HTR-8/SVneo (cell line): ENCODE measurements around the gene LCN6.
A peak's percentile ranks its signal among the peaks of the same experiment; 100 is the strongest.
"Not testable (repeated sequence)": the region's sequence is repeated elsewhere in the genome, so short reads cannot be mapped to it uniquely, and the experiment has no call there.

ENCODE experiments used
- DNase-seq: peaks from one replicate; pipeline ENCODE4 v3.0.0; 2011; ENCODE audit warnings: low spot score, mixed read lengths; ENCODE audit not compliant: insufficient read length
- FAIRE-seq: peaks from 2 replicates; lab custom pipeline; 2011; peaks lifted over from hg19 to GRCh38; lab: Jason Lieb, UNC

LCN6 gene

DNA sequence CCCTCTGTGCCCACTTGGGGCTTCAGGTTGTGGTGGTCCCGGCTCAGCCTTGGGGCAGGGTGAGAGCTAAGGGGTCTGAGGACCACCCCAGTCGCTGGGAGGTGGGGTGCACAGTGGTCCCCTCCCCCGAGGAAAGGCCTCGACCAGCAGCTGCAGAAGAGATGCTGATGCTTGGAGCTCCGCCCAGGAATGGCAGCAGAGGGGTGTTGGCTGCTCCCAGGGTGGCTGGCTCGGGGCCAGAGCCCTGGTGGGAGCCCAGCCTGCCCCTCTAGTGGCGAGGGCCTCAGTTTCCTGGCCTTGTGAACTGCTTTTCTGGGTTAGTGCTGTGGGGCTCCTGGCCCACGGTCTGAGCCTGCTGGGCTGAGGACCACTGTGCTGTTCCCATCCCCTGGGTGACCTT lies 34.8 kb downstream of the LCN6 start:
- no peak for FAIRE-seq

GRCh38 chr9:136712690-136713544 lies 35.4 kb downstream of the LCN6 start:
- no peak for FAIRE-seq
- no peak for DNase-seq

More for the DNA sequence above, 34.8 kb downstream of the LCN6 start:
- no peak for DNase-seq

GRCh38 chr9:136711751-136712689 lies 36.3 kb downstream of the LCN6 start, which contains the start of gene DIPK1B:
Gene DIPK1B, plus strand, starts transcription at chr9:136712572. Its CDS starts 94 bp downstream, at chr9:136712666.
- FAIRE-seq, result peak; percentile 36

GRCh38 chr9:136711219-136711648 lies 37.1 kb downstream of the LCN6 start:
- not testable (repeated sequence) for FAIRE-seq, DNase-seq

More at GRCh38 chr9:136711751-136712689, 36.3 kb downstream of the LCN6 start, which contains the start of gene DIPK1B:
- no peak for DNase-seq

GRCh38 chr9:136710543-136710942 lies 37.8 kb downstream of the LCN6 start:
- FAIRE-seq (no peak), DNase-seq (no peak)

- FAIRE-seq (no peak), DNase-seq (no peak)
These were observed 38.7 kb downstream of the LCN6 start for GRCh38 chr9:136709454-136710109.

- DNase-seq, result no peak
- no peak for FAIRE-seq
These were observed 40.3 kb downstream of the LCN6 start for GRCh38 chr9:136707849-136708517.

GRCh38 chr9:136707011-136707410 lies 41.3 kb downstream of the LCN6 start:
- FAIRE-seq (no peak), DNase-seq (no peak)

- no peak for FAIRE-seq
- no peak for DNase-seq
These were observed 42.8 kb downstream of the LCN6 start for GRCh38 chr9:136705564-136705963.

GRCh38 chr9:136704741-136705140 lies 43.6 kb downstream of the LCN6 start:
- not testable (repeated sequence) for DNase-seq, FAIRE-seq

- no peak for FAIRE-seq
- DNase-seq, result no peak
These were observed 45.0 kb downstream of the LCN6 start for GRCh38 chr9:136703276-136703860.

GRCh38 chr9:136701668-136702053 lies 46.7 kb downstream of the LCN6 start:
- FAIRE-seq (no peak), DNase-seq (no peak)

DNA sequence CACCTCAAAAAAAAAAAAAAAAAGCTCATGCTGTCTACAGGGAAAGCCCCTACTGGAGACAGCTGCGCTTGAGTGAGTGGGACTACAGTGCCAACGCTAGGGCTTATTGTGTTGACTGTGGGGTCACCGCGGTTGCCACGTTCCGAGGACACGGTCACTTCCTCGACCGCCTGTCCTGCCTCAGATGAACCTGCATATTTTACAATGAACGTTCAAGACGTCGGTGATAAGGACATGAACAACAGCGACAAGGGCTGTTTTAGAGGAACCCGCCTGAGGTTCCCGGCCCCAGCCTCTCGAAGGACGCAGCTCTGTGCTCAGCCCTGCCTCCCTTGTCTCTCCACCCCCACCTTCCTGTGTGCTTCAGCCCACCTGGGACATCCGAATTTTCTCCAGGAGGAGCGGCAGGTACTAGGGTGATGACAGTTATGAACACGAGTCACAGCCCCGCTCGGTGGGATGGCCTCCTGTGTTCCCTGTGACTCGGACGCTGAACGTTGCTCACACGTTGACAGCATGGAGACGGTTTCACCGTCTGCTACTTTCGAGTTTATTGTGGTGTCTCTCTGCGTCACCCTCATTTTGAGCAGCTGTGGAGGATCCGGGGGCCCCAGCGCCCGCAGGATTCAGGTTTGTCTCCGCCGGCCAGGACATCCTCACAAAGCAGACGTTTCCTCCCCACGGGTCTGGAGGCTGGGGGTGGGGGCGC lies 47.2 kb downstream of the LCN6 start:
- no peak for DNase-seq
- no peak for FAIRE-seq

DNA sequence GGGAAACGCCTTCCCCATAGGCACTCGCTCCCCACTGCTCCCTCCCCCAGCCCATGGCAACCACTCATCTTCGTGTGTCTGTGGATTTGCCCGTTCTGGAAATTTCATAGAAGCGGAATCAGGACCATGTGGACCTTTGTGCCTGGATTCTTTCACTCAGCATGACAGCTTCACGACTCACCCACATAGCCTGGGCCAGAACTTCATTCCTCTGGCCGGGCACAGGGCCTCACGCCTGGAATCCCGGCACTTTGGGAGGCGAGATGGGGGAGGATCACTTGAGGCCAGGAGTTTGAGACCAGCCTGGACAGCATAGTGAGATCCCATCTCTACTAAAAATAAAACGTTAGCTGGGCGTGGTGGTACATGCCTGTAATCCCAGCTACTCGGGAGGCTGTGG lies 48.0 kb downstream of the LCN6 start:
- no peak for FAIRE-seq
- DNase-seq, result no peak

GRCh38 chr9:136698635-136699246 lies 49.6 kb downstream of the LCN6 start:
- FAIRE-seq (no peak), DNase-seq (no peak)

DNA sequence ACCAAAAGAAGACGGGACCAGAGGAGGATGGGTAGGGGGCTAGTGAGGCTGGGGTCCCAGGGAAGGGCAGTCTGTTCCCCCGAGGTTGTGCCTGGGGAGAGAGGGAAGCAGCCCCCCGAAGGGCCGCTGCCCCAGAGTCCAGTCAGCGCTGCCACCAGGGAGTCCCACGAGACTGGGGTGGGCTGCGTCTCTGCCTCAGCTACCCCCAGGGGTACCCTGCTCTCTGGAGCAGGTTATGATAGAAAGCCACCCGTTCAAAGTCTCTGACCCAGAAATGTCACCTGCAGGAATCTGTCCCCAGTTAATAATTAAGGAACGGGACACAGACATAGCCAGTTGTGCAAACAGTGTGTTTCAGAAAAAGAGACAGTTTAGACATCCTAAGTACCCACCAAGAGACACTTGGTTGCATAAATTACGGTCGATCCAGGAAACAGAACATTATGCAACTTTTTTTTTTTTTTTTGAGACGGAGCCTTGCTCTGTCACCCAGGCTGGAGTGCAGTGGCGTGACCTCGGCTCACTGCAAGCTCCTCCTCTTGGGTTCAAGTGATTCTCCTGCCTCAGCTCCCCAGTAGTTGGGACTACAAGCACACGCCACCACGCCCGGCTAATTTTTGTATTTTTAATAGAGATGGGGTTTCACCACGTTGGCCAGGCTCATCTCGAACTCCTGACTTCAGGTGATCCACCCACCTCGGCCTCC lies 50.4 kb downstream of the LCN6 start:
- no peak for DNase-seq
- FAIRE-seq, result no peak

GRCh38 chr9:136697146-136697820 lies 51.0 kb downstream of the LCN6 start:
- DNase-seq (no peak), FAIRE-seq (no peak)
